HG03139 (cell line): ENCODE measurements around the gene STIM2.
"Not testable (repeated sequence)": the region's sequence is repeated elsewhere in the genome, so short reads cannot be mapped to it uniquely, and the experiment has no call there.

ENCODE experiments used
- ATAC-seq: cut with Tn5 transposase; IDR thresholded peaks from one replicate; pipeline ENCODE4 v1.9.1; 2021; ENCODE audit not compliant: unreplicated experiment

STIM2 gene

GRCh38 chr4:26860157-26860921 lies at the start of gene STIM2:
STIM2 (plus strand) TSS chr4:26860841.
- peak; percentile 58 for ATAC-seq

- ATAC-seq: not testable (repeated sequence)
Observed at GRCh38 chr4:26811571-26811970, 49.1 kb upstream of the STIM2 start.

- no peak for ATAC-seq
Observed at GRCh38 chr4:26812049-26812714, 48.5 kb upstream of the STIM2 start.

GRCh38 chr4:26813698-26814097 lies 46.9 kb upstream of the STIM2 start:
- no peak for ATAC-seq

- ATAC-seq: no peak
Observed at GRCh38 chr4:26815199-26815598, 45.4 kb upstream of the STIM2 start.

- ATAC-seq: no peak
Observed at GRCh38 chr4:26815706-26816105, 44.9 kb upstream of the STIM2 start.

- no peak for ATAC-seq
Observed at GRCh38 chr4:26819026-26819425, 41.6 kb upstream of the STIM2 start.

- no peak for ATAC-seq
Observed at GRCh38 chr4:26819478-26820095, 41.1 kb upstream of the STIM2 start.

- ATAC-seq: no peak
Observed at GRCh38 chr4:26820346-26820745, 40.3 kb upstream of the STIM2 start.

GRCh38 chr4:26821031-26821430 lies 39.6 kb upstream of the STIM2 start:
- ATAC-seq: no peak

GRCh38 chr4:26821677-26822503 lies 38.8 kb upstream of the STIM2 start:
- no peak for ATAC-seq

- ATAC-seq: peak; percentile 43
Observed at GRCh38 chr4:26822546-26822945, 38.1 kb upstream of the STIM2 start.

GRCh38 chr4:26822974-26823373 lies 37.7 kb upstream of the STIM2 start:
- ATAC-seq: not testable (repeated sequence)

- no peak for ATAC-seq
Observed at GRCh38 chr4:26823583-26823982, 37.1 kb upstream of the STIM2 start.

GRCh38 chr4:26824667-26825066 lies 36.0 kb upstream of the STIM2 start:
- no peak for ATAC-seq

- peak; percentile 91 for ATAC-seq
Observed at GRCh38 chr4:26826721-26827120, 33.9 kb upstream of the STIM2 start.

- ATAC-seq: not testable (repeated sequence)
Observed at GRCh38 chr4:26827336-26827735, 33.3 kb upstream of the STIM2 start.

- no peak for ATAC-seq
Observed at GRCh38 chr4:26827798-26828197, 32.8 kb upstream of the STIM2 start.

GRCh38 chr4:26829018-26829417 lies 31.6 kb upstream of the STIM2 start:
- ATAC-seq: no peak

- ATAC-seq: no peak
Observed at GRCh38 chr4:26830033-26830432, 30.6 kb upstream of the STIM2 start.

GRCh38 chr4:26830701-26831100 lies 29.9 kb upstream of the STIM2 start:
- ATAC-seq: no peak
